ENCODE results near the gene ZNF716.
"Not testable (repeated sequence)": the region's sequence is repeated elsewhere in the genome, so short reads cannot be mapped to it uniquely, and the experiment has no call there.

- TF ChIP-seq CTCF (conservative IDR thresholded peaks at IDR 0.05 in 1 of 2, IDR thresholded peaks at IDR 0.05 in 1 of 2; ENCODE audit: extremely low read depth in 1 of 2, insufficient read depth in 1 of 2, low read depth in 1 of 2, low read length in 2 of 2); EZH2 (IDR thresholded peaks at IDR 0.05; ENCODE audit: borderline replicate concordance, low read length): not testable (repeated sequence)
Measured at GRCh38 chr7:57495111-57495510, 45.1 kb downstream of the ZNF716 start.
